ENCODE measurements around the gene BHLHE40. TPM values are rescaled to one million over a fixed set of nuclear protein-coding genes. Genes with fewer than 3 reads are reported as not detected.

Gene BHLHE40
- total and polyA plus RNA-seq, 2 of the 8 experiments (the other 6 are each of a cell fraction or from before 2014, with no cell fraction given): 1.5 to 2.2 TPM

GRCh38 chr3:4992118-4992517 is 12.9 kb downstream of the BHLHE40 start:
- Histone ChIP-seq H4K5ac (ENCODE audit: insufficient read length, low read depth, low read length) (no peak overlapping the region), H3K4me2 (ENCODE audit: insufficient read depth in 1 of 2, low read depth in 2 of 2, low read length in 2 of 2) (no peak overlapping the region), H4K8ac (ENCODE audit: extremely low read depth, insufficient read depth, low read length) (no peak overlapping the region), H2BK15ac (ENCODE audit: low read length) (no peak overlapping the region), H3K9ac (replicated peaks in 1 of 4; ENCODE audit: extremely low read depth in 1 of 4, low read depth in 3 of 4, low read length in 3 of 4) (no peak overlapping the region), H2BK20ac (ENCODE audit: low read length) (no peak overlapping the region), H2AFZ (ENCODE audit: low read length) (no peak overlapping the region), H3K56ac (replicated peaks; ENCODE audit: insufficient read length, low read depth, low read length) (no peak overlapping the region), H2BK120ac (replicated peaks; ENCODE audit: low read depth, low read length) (no peak overlapping the region), H3K9me3 (ENCODE audit: insufficient read depth in 2 of 2, low read depth in 1 of 2, low read length in 1 of 2) (no peaks in the 10 kb centered on the region), H3K27me3 (replicated peaks in 1 of 4; ENCODE audit: control insufficient read depth in 3 of 4, extremely low read depth in 1 of 4, insufficient read depth in 3 of 4, low read length in 3 of 4) (peaks cover 0 to 4% (median 0%) of the 10 kb centered on the region in 4 experiments; a peak in 3 of 7 replicates), H2BK12ac (ENCODE audit: low read depth, low read length) (no peak overlapping the region), H3K23ac (ENCODE audit: insufficient read length) (no peak overlapping the region), H3K23me2 (ENCODE audit: low read depth, low read length) (peaks cover under 1% of the 10 kb centered on the region; the same call in 1 of the 2 replicates), H3K27ac (ENCODE audit: low read depth, low read length) (no peak overlapping the region), H4K91ac (replicated peaks; ENCODE audit: insufficient read length, low read length) (no peak overlapping the region), H3K79me1 (ENCODE audit: low read depth, low read length) (no peaks in the 10 kb centered on the region), H3K18ac (ENCODE audit: extremely low read depth, low read length) (no peak overlapping the region), H3K4me3 (ENCODE audit: extremely low read depth in 1 of 4, insufficient read depth in 2 of 4, low read depth in 3 of 4, low read length in 4 of 4) (no peak overlapping the region), H3K36me3 (ENCODE audit: control insufficient read depth in 2 of 4, insufficient read depth in 4 of 4, low read length in 3 of 4) (no peaks in the 10 kb centered on the region), H4K20me1 (replicated peaks in 1 of 2; ENCODE audit: control insufficient read depth in 1 of 2, insufficient read depth in 2 of 2, low read length in 2 of 2) (no peaks in the 10 kb centered on the region), H3K14ac (ENCODE audit: insufficient read length) (no peak overlapping the region), H3K4ac (replicated peaks; ENCODE audit: insufficient read length, low read depth, low read length) (no peak overlapping the region), H3K79me2 (ENCODE audit: control insufficient read depth in 1 of 2, insufficient read depth in 2 of 2, low read length in 2 of 2) (no peaks in the 10 kb centered on the region), H3K4me1 (replicated peaks in 1 of 4; ENCODE audit: control insufficient read depth in 3 of 4, insufficient read depth in 4 of 4, low read length in 3 of 4) (no peaks in the 10 kb centered on the region; a peak in 2 of 7 replicates), H2AK5ac (ENCODE audit: low read depth, low read length) (no peak overlapping the region), H2BK5ac (ENCODE audit: low read depth, low read length) (no peak overlapping the region)
- FAIRE-seq: no peak
- CTCF ChIA-PET (ENCODE audit: partially characterized antibody): interaction anchor here (0.8 to 3.3 kb wide), 5 partner anchors 11 to 428 kb away, joined by 3 to 14 read pairs (median 4); no protein-coding TSS in a partner anchor
- WGBS, 2 experiments (ENCODE audit: extremely low coverage in 1 of 2, insufficient coverage in 1 of 2, insufficient read length in 1 of 2, insufficient replicate concordance in 2 of 2, low coverage in 1 of 2, low lambda C conversion rate in 2 of 2, missing lambda C conversion rate in 1 of 2): 83% methylated on average over 6 of the region's 6 CpGs; no CpG with 5 or more reads in 1 of the 2 experiments
- DNase-seq (ENCODE audit: low read depth in 1 of 2, low spot score in 2 of 2): no peak
- POLR2A ChIA-PET (ENCODE audit: partially characterized antibody): no interaction called here
- TF ChIP-seq MAX (IDR thresholded peaks at IDR 0.05) (no peak), GTF2F1 (IDR thresholded peaks at IDR 0.05; ENCODE audit: borderline replicate concordance, low read depth, low read length) (no peak), CBX8 (IDR thresholded peaks at IDR 0.05; ENCODE audit: borderline replicate concordance, low read depth, low read length) (no peak), BACH1 (IDR thresholded peaks at IDR 0.05; ENCODE audit: low read length) (no peak), GABPA (IDR thresholded peaks at IDR 0.05; ENCODE audit: borderline replicate concordance, insufficient read depth, low read length) (no peak), SIX5 (IDR thresholded peaks at IDR 0.05; ENCODE audit: low read depth, low read length) (no peak), RAD21 (IDR thresholded peaks at IDR 0.05 in 1 of 2, conservative IDR thresholded peaks at IDR 0.05 in 1 of 2; ENCODE audit: low read depth in 2 of 2, low read length in 2 of 2) (no peak), RBBP5 (IDR thresholded peaks at IDR 0.05; ENCODE audit: borderline replicate concordance, low read depth, low read length) (no peak), EZH2 (IDR thresholded peaks at IDR 0.05; ENCODE audit: low read depth, low read length, severe bottlenecking) (no peak), SP2 (IDR thresholded peaks at IDR 0.05; ENCODE audit: low read length) (no peak), CTCF (IDR thresholded peaks at IDR 0.05; ENCODE audit: control extremely low read depth in 1 of 3, insufficient read depth in 1 of 3, low read depth in 1 of 3, low read length in 3 of 3) (no peak)
